Smooth muscle cell of the brain vasculature (primary cell): ENCODE data around the gene TTYH3.

ENCODE experiments used
- DNase-seq: peaks from one replicate; pipeline ENCODE4 v3.0.0-alpha.2; 2012; ENCODE audit warnings: low read depth, low spot score

The TTYH3 gene

DNA sequence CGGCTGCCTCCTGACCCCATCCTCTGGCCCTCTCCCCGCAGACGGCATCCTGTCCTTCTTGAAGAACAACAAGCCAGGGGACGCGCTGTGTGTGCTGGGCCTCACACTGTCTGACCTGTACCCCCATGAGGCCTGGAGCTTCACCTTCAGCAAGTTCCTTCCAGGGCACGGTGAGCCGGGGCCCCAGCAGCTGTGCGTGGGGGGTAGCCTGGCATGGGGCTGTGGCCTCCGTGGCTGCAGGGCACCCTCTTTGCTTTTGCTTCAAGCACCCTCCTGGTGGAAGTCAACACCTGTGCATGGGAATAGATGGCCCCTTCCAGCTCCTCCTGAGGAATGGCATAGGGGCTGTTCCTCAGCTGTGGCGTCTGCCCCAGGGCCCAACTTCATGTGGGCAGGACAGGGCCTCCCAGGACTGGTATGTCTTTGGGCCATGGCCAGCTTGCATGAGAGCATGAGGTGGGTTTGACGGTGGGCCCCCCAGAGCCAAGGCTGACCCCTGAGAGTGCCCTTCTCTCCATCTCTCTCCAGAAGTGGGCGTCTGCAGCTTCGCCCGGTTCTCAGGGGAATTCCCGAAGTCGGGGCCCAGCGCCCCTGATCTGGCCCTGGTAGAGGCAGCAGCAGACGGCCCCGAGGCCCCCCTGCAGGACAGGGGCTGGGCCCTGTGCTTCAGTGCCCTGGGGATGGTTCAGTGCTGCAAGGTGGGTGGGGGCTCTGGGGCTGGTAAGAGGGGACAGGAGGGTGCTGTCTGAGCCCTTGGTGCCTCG is 76.9 kb downstream of the TTYH3 start:
- DNase-seq, result no peak

DNA sequence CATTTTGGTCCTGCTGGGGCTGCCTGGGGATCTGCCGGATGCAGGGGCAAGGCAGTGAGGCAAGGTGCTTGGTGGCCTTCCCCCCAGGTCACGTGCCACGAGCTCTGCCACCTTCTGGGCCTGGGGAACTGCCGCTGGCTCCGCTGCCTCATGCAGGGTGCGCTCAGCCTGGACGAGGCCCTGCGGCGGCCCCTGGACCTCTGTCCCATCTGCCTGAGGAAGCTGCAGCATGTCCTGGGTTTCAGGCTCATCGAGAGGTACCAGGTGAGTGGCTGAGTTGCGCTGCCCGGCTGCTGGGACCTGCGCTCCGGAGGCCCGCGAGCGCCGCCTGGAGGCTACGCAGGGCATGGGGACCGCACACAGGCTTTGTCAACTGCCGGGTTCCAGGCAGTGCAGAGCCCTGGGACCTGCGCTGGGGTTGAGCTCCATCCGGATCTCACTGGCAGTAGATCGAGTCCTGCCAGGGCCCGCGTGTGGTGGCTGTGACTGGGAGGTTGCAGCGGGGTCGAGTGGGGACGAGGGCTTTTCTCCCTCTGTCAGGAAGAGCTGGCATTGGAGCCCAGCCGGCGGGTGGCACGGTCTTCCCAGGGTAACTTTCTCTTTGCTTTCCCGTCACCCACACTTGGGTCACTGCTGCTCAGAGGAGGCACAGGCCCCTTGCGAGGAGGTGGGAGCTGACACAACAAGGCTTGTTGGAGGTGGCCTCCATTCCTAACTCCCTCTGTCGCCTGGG is 77.9 kb downstream of the TTYH3 start:
- DNase-seq, result no peak

DNA sequence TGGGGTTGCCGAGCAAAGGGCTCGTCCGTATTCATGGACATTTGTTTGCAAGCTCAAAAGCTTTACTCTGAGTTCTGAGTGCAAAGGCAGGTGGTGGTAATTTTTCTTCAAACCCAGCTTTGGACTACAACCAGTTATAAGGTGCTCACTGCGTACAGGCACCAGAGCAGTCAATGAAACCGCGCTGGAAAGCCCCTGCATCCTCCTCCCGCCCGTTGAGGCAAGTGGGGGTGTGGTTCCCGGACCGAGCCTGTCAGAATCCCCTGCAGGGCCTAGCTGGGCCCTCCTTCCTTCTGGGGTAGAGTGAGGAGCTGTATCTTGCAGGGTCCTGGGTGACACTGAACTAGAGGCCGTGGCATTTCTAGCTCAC is 78.5 kb downstream of the TTYH3 start:
- DNase-seq, result no peak

DNA sequence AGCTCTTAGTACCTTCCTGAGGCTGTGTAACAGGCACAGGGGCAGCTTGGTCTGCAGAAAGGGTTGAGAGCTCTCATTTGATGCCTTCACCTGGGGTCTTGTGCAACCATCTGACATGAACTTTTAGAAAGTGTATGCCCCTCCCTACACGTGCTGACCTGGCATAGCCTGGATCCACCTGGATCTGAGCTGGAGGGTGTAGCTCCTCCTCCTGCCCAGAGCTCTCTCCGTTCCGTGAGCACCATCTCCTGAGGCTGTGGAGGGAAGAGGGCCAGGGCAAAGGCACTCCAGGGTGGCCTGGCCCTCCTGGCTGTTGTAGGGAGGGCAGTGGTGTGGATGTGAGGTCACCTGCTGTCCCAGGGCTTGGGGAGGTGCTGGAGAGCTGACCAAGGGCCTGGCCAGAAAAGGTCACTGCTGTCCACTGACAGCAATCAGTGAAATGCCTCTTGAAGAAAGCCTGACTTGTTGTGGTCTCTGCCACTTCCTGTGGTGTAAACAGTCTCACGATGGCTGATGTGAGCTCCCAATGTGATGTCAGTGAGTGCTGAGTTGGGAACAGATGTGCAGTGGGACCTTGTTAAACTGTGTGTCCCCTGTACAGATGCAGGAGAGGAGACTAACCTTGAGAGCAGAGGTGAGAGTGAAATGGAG is 79.2 kb downstream of the TTYH3 start:
- DNase-seq, result no peak

DNA sequence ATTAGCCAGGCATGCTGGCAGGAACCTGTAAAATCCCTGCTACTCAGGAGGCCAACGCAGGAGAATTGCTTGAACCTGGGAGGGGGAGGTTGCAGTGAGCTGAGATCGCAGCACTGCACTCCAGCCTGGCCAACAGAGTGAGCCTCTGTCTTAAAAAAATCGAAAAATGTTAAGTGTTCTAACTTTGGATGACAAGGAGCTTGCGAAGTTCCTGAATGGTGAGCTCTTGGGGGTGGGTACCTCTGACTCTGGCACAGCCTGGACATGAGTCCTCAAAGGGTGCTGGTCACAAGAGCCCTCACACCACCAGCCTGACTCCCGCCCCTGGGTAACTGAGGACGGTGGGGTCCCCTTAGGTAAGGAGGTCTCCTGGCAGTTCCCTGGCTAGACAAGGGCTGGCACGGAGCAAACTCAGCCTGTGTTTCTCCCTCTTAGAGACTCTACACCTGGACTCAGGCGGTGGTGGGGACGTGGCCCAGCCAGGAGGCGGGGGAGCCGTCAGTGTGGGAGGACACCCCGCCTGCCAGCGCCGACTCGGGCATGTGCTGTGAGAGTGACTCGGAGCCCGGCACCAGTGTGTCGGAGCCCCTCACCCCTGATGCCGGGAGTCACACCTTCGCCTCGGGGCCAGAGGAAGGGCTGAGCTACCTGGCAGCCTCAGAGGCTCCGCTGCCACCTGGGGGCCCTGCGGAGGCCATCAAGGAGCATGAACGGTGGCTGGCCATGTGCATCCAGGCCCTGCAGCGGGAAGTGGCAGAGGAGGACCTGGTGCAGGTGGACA is 80.3 kb downstream of the TTYH3 start:
- DNase-seq, result no peak

DNA sequence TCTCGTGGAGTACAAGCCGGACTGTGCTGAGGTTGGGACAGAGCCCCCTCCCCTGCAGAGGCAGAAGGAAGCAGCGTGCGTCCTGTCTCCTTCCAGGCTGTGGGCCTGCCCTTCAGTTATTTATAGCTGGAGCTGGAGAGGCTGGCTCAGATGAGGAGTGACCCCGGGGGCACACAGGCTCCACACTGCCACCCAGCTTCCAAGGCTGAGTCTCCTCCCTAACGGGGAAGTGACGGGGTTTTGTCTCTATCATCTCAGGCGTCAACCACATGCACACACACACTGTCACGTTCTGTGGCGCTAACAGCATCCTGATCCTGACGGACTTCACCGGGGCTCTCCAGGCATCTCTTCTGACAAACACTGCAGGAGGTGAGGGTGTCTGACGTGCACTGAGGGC is 81.6 kb downstream of the TTYH3 start:
- no peak for DNase-seq

DNA sequence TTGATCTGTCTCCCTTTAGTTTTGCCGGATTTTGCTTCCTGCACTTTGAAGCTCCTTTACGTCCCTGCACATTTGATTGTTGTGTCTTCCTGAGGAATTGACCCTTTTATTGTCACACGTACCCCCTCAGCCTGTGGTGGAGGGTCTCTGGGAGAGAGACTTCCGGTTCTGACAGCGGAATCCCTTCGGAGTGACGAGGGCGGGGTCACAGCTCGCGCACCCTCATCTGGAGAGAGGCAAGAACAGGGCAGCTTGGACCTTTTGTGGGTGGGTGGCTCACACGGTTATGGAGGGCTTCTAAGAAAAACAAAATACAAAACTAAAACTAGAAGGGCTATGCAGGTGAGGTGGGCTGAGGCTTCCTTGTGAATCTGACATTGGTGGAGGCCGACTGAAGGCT is 82.2 kb downstream of the TTYH3 start:
- DNase-seq, result no peak
